Measurements from ENCODE around the gene CLP1.

GRCh38 chr11:57643802-57644201, 13.8 kb upstream of the CLP1 start:
- TF ChIP-seq CTCF (IDR thresholded peaks at IDR 0.05 in 8 of 11, conservative IDR thresholded peaks at IDR 0.05 in 3 of 11) (no peak), POLR2AphosphoS5 (IDR thresholded peaks at IDR 0.05) (no peak)

All from spleen (tissue), 7 donors.